ENCODE data around the gene HINFP.

DNA sequence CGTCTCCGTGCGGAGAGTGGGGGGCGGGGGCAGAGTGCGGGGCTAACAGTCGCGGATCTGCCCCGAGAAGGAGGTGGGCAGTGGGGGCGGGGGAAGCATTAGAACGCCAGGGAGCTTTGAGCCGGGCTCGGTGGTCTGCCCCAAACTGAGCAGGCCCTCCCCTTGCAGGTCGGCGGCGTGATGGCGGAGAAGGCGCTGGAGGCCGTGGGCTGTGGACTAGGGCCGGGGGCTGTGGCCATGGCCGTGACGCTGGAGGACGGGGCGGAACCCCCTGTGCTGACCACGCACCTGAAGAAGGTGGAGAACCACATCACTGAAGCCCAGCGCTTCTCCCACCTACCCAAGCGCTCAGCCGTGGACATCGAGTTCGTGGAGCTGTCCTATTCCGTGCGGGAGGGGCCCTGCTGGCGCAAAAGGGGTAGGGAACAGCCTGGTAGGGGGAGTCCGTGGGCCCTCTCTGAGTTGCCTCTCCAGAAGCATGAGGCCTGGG is 28.5 kb downstream of the HINFP start:
- no peak for TF ChIP-seq POLR2AphosphoS5 (IDR thresholded peaks at IDR 0.05; ENCODE audit: low read depth, low read length)
- TF ChIP-seq FOSL1 (IDR thresholded peaks at IDR 0.05; ENCODE audit: low read depth): no peak
- TF ChIP-seq, protein P1, sequence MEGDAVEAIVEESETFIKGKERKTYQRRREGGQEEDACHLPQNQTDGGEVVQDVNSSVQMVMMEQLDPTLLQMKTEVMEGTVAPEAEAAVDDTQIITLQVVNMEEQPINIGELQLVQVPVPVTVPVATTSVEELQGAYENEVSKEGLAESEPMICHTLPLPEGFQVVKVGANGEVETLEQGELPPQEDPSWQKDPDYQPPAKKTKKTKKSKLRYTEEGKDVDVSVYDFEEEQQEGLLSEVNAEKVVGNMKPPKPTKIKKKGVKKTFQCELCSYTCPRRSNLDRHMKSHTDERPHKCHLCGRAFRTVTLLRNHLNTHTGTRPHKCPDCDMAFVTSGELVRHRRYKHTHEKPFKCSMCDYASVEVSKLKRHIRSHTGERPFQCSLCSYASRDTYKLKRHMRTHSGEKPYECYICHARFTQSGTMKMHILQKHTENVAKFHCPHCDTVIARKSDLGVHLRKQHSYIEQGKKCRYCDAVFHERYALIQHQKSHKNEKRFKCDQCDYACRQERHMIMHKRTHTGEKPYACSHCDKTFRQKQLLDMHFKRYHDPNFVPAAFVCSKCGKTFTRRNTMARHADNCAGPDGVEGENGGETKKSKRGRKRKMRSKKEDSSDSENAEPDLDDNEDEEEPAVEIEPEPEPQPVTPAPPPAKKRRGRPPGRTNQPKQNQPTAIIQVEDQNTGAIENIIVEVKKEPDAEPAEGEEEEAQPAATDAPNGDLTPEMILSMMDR (IDR thresholded peaks at IDR 0.05 in 2 of 3, conservative IDR thresholded peaks at IDR 0.05 in 1 of 3; ENCODE audit: borderline replicate concordance in 1 of 3, insufficient read depth in 1 of 3, low read depth in 2 of 3, low read length in 2 of 3): no peak
- no peak for TF ChIP-seq EZH2 (IDR thresholded peaks at IDR 0.05)
- TF ChIP-seq, protein P2, sequence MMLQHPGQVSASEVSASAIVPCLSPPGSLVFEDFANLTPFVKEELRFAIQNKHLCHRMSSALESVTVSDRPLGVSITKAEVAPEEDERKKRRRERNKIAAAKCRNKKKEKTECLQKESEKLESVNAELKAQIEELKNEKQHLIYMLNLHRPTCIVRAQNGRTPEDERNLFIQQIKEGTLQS (IDR thresholded peaks at IDR 0.05): no peak

All from HCT116 (cell line).